MCF 10A (cell line): ENCODE data around the gene EHD4. TPM values are rescaled to one million over a fixed set of nuclear protein-coding genes. Genes with fewer than 3 reads are reported as not detected.

Experiments
- BruUV-seq: library from RNA; stranded (reverse); fragments of 400-500 nt; replicated peaks from 2 replicates; lab custom pipeline; 2021; lab: Mats Ljungman, UMichigan
- CTCF ChIA-PET: fragments of 300-600 bp; sonication (Branson Sonifier 250); formaldehyde crosslinking; extraction: SDS; loops from one replicate; lab custom pipeline; 2021; ENCODE audit warnings: antibody characterized with exemption, inconsistent platforms; lab: Yijun Ruan, JAX
- POLR2A ChIA-PET: fragments of 300-600, 350-650 bp; sonication (Branson Sonifier 250); formaldehyde crosslinking; extraction: SDS; loops from one replicate; lab custom pipeline; 2020; ENCODE audit warnings: antibody characterized with exemption, inconsistent platforms; lab: Yijun Ruan, JAX
- DNase-seq: peaks from one replicate; pipeline ENCODE4 v3.0.0-alpha.2; 2018; ENCODE audit not compliant: unreplicated experiment
- H3K27ac Mint-ChIP-seq: one replicate; pipeline ENCODE4 v1.8.0; 2022; ENCODE audit warnings: mild to moderate bottlenecking, low read depth, mixed read lengths; ENCODE audit not compliant: unreplicated experiment
- H3K27me3 Mint-ChIP-seq: one replicate; pipeline ENCODE4 v1.8.0; 2022; ENCODE audit warnings: mixed read lengths; ENCODE audit not compliant: insufficient read depth, unreplicated experiment
- H3K36me3 Mint-ChIP-seq: one replicate; pipeline ENCODE4 v1.8.0; 2022; ENCODE audit warnings: mild to moderate bottlenecking, moderate library complexity, mixed read lengths; ENCODE audit not compliant: insufficient read depth, unreplicated experiment
- H3K4me1 Mint-ChIP-seq: one replicate; pipeline ENCODE4 v1.8.0; 2022; ENCODE audit warnings: mixed read lengths; ENCODE audit not compliant: insufficient read depth, unreplicated experiment
- H3K4me3 Mint-ChIP-seq: one replicate; pipeline ENCODE4 v1.8.0; 2022; ENCODE audit warnings: mild to moderate bottlenecking, moderate library complexity, mixed read lengths; ENCODE audit not compliant: unreplicated experiment
- H3K9me3 Mint-ChIP-seq: one replicate; pipeline ENCODE4 v1.8.0; 2022; ENCODE audit warnings: mixed read lengths; ENCODE audit not compliant: unreplicated experiment
- CTCF ChIP-seq: fragments of 200-600 bp; IDR thresholded peaks from one replicate; pipeline ENCODE4 v1.8.0; 2022; ENCODE audit warnings: antibody characterized with exemption, mild to moderate bottlenecking; ENCODE audit not compliant: unreplicated experiment
- intact Hi-C: fragments of 100-400 bp; cut with micrococcal nuclease; formaldehyde crosslinking; loops from 2 replicates; pipeline ENCODE4 v1.14.1; 2022
- total RNA-seq: library from RNA; stranded (reverse); gene quantifications from 2 replicates; pipeline ENCODE4 v1.2.3, GENCODE V29; 2022

EHD4 gene
- total RNA-seq, 1 experiment from 2014 or later, result 27.1 TPM

GRCh38 chr15:41885321-41885720 is 87.0 kb downstream of the EHD4 start:
- intact Hi-C loops, result no loop called here
- Mint-ChIP-seq H3K36me3 (no peaks in the 10 kb centered on the region), H3K4me3 (no peak overlapping the region), H3K4me1 (no peaks in the 10 kb centered on the region), H3K9me3 (no peaks in the 10 kb centered on the region), H3K27ac (no peak overlapping the region), H3K27me3 (no peaks in the 10 kb centered on the region)
- BruUV-seq, result no TSS peak
- POLR2A ChIA-PET, result no interaction called here
- DNase-seq, result no peak
- no peak for TF ChIP-seq CTCF
- CTCF ChIA-PET, result no interaction called here

DNA sequence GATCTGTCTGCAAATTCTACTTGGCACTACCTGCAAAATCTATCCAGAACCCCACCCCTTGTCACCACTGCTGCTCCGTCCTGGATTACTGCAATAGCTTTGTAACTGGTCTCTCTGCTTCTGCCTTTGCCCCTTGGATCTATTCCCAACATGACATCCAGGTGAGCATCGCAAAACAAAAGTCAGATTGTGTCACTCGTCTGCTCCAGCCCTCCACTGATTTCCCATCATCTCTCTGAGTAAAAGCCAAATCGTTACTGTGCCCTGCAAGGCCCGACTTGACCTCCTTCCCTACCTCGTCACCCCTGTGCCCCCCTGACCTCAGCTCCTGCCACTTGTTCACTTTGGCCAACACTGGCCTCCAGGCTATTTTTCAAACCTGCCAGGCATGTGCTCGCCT is 87.9 kb downstream of the EHD4 start:
- Mint-ChIP-seq H3K4me3 (no peak overlapping the region), H3K9me3 (no peaks in the 10 kb centered on the region), H3K36me3 (no peaks in the 10 kb centered on the region), H3K27ac (no peak overlapping the region), H3K4me1 (no peaks in the 10 kb centered on the region), H3K27me3 (no peaks in the 10 kb centered on the region)
- DNase-seq, result no peak
- intact Hi-C loops, result no loop called here
- POLR2A ChIA-PET, result no interaction called here
- CTCF ChIA-PET, result no interaction called here
- BruUV-seq, result no TSS peak
- no peak for TF ChIP-seq CTCF

DNA sequence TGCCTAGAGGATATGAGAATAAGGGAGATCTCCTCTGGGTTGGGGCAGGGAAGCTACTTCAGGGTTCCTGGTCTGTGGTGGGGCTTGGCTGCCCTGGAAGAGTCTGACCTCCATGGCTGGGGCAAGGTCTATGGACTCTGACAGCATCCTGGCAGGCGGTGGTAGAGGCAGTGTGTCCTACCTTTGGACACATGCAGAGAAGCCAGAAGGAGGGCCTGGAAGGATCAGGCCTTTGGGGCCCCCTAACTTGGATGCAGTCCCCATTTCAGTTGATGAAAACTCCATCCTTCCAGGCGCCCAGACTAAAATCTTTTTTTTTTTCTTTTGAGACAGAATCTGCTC is 88.9 kb downstream of the EHD4 start:
- TF ChIP-seq CTCF, result no peak
- ChIA-PET CTCF (no interaction called here), POLR2A (no interaction called here)
- H3K27ac Mint-ChIP-seq, result no peak overlapping the region
- no peaks in the 10 kb centered on the region for H3K9me3 Mint-ChIP-seq
- no peaks in the 10 kb centered on the region for H3K36me3 Mint-ChIP-seq
- H3K4me3 Mint-ChIP-seq, result no peak overlapping the region
- BruUV-seq, result no TSS peak
- no peak for DNase-seq
- H3K4me1 Mint-ChIP-seq, result no peaks in the 10 kb centered on the region
- intact Hi-C loops, result no loop called here
- no peaks in the 10 kb centered on the region for H3K27me3 Mint-ChIP-seq

- no peaks in the 10 kb centered on the region for H3K27me3 Mint-ChIP-seq
- H3K36me3 Mint-ChIP-seq, result no peaks in the 10 kb centered on the region
- BruUV-seq, result no TSS peak
- CTCF ChIA-PET, result no interaction called here
- intact Hi-C loops, result no loop called here
- H3K4me1 Mint-ChIP-seq, result no peaks in the 10 kb centered on the region
- POLR2A ChIA-PET, result no interaction called here
- no peak for DNase-seq
- H3K4me3 Mint-ChIP-seq, result no peak overlapping the region
- TF ChIP-seq CTCF, result no peak
- H3K9me3 Mint-ChIP-seq, result no peaks in the 10 kb centered on the region
- H3K27ac Mint-ChIP-seq, result no peak overlapping the region
Observed at GRCh38 chr15:41882689-41883483, 89.5 kb downstream of the EHD4 start.
